H1 (cell line): ENCODE results near the gene TFEC.

Experiments
- POLR2A ChIP-seq, 2 experiments: IDR thresholded peaks; 1 replicate in 1 of 2; 2 replicates in 1 of 2; pipeline ENCODE4 v1.6.1; 2011; ENCODE audit warnings: low read depth in 2 of 2, low read length in 2 of 2, mild to moderate bottlenecking in 2 of 2; ENCODE audit errors: control extremely low read depth in 1 of 2
- SIN3A ChIP-seq, 2 experiments: IDR thresholded peaks in 1 of 2; conservative IDR thresholded peaks in 1 of 2; 2 replicates each; pipeline ENCODE4 v1.6.1; 2011 to 2012; ENCODE audit warnings: low read length in 2 of 2, improper control_type of control experiment in 1 of 2, low read depth in 1 of 2, mild to moderate bottlenecking in 1 of 2

DNA sequence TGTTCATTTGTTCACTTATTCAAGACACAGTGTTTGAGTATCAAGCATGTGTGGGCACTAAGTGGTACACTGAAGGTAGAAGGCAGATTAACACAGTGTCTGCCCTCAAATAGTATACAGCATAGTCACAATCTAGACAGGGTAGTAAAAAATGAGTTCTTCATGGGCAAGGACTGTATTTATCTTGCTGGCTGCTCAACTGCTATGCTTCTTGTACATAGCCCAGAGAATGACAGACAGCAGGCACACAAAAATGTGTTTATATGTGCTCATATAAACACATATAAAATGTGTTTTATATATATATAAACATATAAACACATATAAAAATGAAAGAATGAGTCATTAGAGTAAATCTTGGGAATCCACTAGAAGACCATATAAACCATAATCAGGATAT is 43.1 kb downstream of the TFEC start:
- TF ChIP-seq POLR2A (IDR thresholded peaks at IDR 0.05; ENCODE audit: control extremely low read depth in 1 of 2, low read depth in 2 of 2, low read length in 2 of 2) (no peak), SIN3A (conservative IDR thresholded peaks at IDR 0.05 in 1 of 2, IDR thresholded peaks at IDR 0.05 in 1 of 2; ENCODE audit: low read depth in 1 of 2, low read length in 2 of 2) (no peak)
